ENCODE results near the gene SERGEF. TPM values are rescaled to one million over a fixed set of nuclear protein-coding genes. Genes with fewer than 3 reads are reported as not detected.

Gene SERGEF
- total and polyA plus RNA-seq, 4 donors = 43.1 to 137 (median 72.8) TPM

DNA sequence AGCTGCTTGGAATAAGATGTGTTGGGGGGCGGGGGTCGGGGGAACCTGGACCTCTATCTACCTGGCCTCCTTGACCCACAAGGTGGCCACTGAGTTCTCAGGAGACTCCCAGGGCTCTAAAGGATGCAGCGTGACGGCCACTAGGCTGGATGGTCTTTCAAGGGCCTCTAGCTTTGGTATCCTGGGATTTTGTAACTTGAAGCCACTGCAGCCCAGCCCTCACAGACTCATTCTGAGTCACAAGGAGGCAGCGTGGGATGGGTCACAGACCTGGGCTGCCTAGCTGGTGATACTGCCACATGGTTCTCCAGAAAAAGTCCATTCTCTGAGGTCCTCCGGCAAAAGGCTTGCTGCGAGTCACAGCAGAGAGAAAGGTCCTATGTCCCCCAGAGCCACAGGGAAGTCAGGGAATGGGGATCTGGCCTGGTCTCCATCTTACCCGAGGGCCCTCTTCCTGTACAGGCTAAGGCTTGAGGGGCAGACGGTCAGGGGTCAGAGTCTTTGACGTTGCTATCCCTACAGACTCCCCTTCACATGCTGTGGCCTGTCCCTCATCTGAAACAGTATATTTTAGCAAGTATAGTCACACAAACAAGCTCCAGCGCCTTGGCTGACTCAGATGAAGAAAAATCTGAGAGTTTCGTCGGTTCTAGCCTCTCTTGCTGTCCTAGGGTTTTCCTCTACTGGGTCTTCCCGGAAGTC lies 225.9 kb downstream of the SERGEF start:
- ATAC-seq (ENCODE audit: low FRiP score) = no peak

DNA sequence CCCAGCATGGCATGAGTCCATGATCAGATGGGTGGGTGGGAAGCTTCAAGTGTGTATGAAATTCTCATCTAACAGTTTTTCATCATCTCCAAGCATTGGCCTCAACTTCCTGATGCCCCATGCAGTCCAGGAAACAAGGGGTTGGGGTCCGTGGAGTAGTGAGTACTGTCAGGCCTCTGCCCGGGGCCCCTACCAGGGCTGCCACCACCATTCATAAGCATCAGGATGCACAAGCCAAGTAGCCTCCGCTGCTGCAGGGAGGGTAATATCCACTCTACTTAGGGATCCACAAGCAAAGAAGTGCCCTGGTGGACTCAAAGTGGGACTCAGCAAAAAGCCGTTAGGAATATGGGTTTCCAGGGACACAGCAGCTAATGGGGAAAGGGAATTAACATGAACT lies 229.0 kb downstream of the SERGEF start:
- intact Hi-C loops (cut with DNase I) = no loop called here
- H3K4me3 ChIP-seq (ENCODE audit: low read length in 2 of 2) = no peak overlapping the region
- peak in 1 of 2 donors; percentile 40 for DNase-seq
- H3K4me1 ChIP-seq (ENCODE audit: control insufficient read depth in 1 of 2, insufficient read depth in 2 of 2, low read length in 2 of 2) = no peaks in the 10 kb centered on the region
- H3K27ac ChIP-seq (ENCODE audit: low read depth in 1 of 2, low read length in 2 of 2) = no peak overlapping the region
- H3K9me3 ChIP-seq (ENCODE audit: control insufficient read depth, low read length) = no peaks in the 10 kb centered on the region
- no peaks in the 10 kb centered on the region for H3K36me3 ChIP-seq (ENCODE audit: control insufficient read depth in 1 of 2, insufficient read depth in 2 of 2, low read length in 1 of 2)
- 90 to 91% methylated on average over 4 of the region's 4 CpGs for WGBS, 2 donors
- no peak for ATAC-seq (ENCODE audit: low FRiP score)
- H3K27me3 ChIP-seq (ENCODE audit: control insufficient read depth in 1 of 2, insufficient read depth in 2 of 2, low read length in 1 of 2) = no peaks in the 10 kb centered on the region

More for the DNA sequence above, 225.9 kb downstream of the SERGEF start:
- Histone ChIP-seq H3K27ac (ENCODE audit: low read depth in 1 of 2, low read length in 2 of 2) (no peak overlapping the region), H3K9me3 (ENCODE audit: control insufficient read depth, low read length) (no peaks in the 10 kb centered on the region), H3K4me1 (ENCODE audit: control insufficient read depth in 1 of 2, insufficient read depth in 2 of 2, low read length in 2 of 2) (no peaks in the 10 kb centered on the region), H3K27me3 (ENCODE audit: control insufficient read depth in 1 of 2, insufficient read depth in 2 of 2, low read length in 1 of 2) (no peaks in the 10 kb centered on the region), H3K36me3 (ENCODE audit: control insufficient read depth in 1 of 2, insufficient read depth in 2 of 2, low read length in 1 of 2) (no peaks in the 10 kb centered on the region), H3K4me3 (ENCODE audit: low read length in 2 of 2) (no peak overlapping the region)
- intact Hi-C loops (cut with DNase I) = no loop called here
- 86 to 89% methylated on average over 14 of the region's 14 CpGs for WGBS, 2 donors
- peak in 1 of 2 donors; percentile 61 for DNase-seq

DNA sequence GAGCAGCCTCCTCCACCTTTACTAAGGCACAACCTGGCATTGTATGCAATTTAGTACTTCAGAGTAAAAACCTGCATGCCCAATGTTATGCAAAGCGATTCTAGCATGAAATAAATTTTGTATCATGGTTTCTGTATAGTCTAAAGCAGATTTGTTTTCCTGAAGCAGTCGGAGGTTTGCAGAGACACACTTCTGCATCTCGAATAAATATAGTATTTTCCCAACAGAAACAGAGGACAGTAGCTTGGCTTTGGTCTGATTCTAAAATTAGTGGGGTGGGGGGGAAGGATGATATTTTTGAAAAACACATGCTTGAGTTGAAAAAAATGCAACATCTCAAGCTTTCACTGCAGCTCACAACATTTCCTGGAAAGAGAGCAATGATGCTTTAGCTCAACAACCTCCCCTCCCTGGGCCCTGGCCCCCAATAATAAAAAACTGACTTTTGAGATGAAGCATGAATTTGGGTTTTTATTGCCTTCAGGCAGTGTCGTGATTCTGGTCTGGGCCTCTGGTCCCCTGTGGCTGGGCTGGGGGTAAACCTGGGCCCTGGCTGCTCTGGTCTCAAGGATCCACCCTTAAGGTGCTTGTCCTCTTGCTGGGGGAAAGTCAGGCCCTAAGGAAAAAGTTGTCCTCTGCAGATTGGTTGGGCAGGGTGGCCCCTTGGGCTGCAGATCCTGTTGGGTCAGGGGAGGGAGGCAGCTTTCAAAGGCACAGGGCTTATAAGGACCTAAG lies 230.1 kb downstream of the SERGEF start:
- intact Hi-C loops (cut with DNase I) = no loop called here
- Histone ChIP-seq H3K4me1 (ENCODE audit: control insufficient read depth in 1 of 2, insufficient read depth in 2 of 2, low read length in 2 of 2) (no peaks in the 10 kb centered on the region), H3K27ac (ENCODE audit: low read depth in 1 of 2, low read length in 2 of 2) (no peak overlapping the region), H3K36me3 (ENCODE audit: control insufficient read depth in 1 of 2, insufficient read depth in 2 of 2, low read length in 1 of 2) (no peaks in the 10 kb centered on the region), H3K27me3 (ENCODE audit: control insufficient read depth in 1 of 2, insufficient read depth in 2 of 2, low read length in 1 of 2) (no peaks in the 10 kb centered on the region), H3K9me3 (ENCODE audit: control insufficient read depth, low read length) (no peaks in the 10 kb centered on the region), H3K4me3 (ENCODE audit: low read length in 2 of 2) (no peak overlapping the region)
- peak in 1 of 2 donors; percentile 20 for DNase-seq
- ATAC-seq (ENCODE audit: low FRiP score) = no peak
- 83 to 84% methylated on average over 4 of the region's 4 CpGs for WGBS, 2 donors

DNA sequence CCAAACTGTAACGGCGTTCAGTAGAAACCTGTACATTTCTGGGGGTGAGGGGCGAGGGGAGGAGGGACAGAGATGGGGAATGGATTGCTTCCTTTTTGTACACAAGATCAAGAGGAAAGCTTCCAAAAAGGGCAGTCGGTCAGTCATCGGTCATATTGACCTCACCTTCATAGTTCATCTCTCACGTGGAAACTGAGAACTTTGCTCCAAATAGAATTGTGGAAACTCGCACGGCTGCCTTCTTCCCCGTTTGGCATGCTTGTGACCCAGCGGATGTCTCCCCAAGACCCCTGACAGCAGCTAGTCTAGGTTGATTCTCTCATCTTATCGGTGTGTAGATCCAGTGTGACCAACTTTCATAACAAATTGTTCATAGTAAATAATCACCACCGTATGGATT lies 230.7 kb downstream of the SERGEF start:
- DNase-seq = peak in 1 of 2 donors; percentile 40
- Histone ChIP-seq H3K27ac (ENCODE audit: low read depth in 1 of 2, low read length in 2 of 2) (no peak overlapping the region), H3K36me3 (ENCODE audit: control insufficient read depth in 1 of 2, insufficient read depth in 2 of 2, low read length in 1 of 2) (no peaks in the 10 kb centered on the region), H3K4me1 (ENCODE audit: control insufficient read depth in 1 of 2, insufficient read depth in 2 of 2, low read length in 2 of 2) (no peaks in the 10 kb centered on the region), H3K4me3 (ENCODE audit: low read length in 2 of 2) (no peak overlapping the region), H3K9me3 (ENCODE audit: control insufficient read depth, low read length) (no peaks in the 10 kb centered on the region), H3K27me3 (ENCODE audit: control insufficient read depth in 1 of 2, insufficient read depth in 2 of 2, low read length in 1 of 2) (no peaks in the 10 kb centered on the region)
- WGBS, 2 donors = 88 to 89% methylated on average over 12 of the region's 12 CpGs
- intact Hi-C loops (cut with DNase I) = no loop called here
- no peak for ATAC-seq (ENCODE audit: low FRiP score)

DNA sequence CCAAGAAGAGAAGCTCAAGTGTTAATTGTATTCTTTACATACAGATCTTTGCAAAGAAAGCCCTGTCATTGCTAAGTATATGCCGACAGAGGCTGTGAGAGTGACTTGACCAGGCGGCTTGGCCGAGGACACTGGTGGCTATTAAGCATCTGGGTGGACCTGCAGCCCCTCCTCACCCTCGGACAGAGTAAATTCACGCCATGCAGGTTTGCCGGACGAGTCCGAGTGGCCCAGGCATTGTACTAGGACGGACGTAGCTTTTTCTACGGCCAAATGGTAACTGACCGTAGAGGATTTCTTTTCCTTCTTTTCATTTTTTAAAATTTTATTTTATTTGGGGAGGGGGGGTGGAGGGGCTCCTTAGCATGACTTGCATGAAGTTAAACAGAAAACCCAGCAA lies 231.2 kb downstream of the SERGEF start:
- no peak overlapping the region for H3K27ac ChIP-seq (ENCODE audit: low read depth in 1 of 2, low read length in 2 of 2)
- WGBS, 2 donors = 90 to 92% methylated on average over 12 of the region's 12 CpGs
- no peak overlapping the region for H3K4me3 ChIP-seq (ENCODE audit: low read length in 2 of 2)
- no peak for DNase-seq
- H3K4me1 ChIP-seq (ENCODE audit: control insufficient read depth in 1 of 2, insufficient read depth in 2 of 2, low read length in 2 of 2) = no peaks in the 10 kb centered on the region
- intact Hi-C loops (cut with DNase I) = no loop called here
- H3K27me3 ChIP-seq (ENCODE audit: control insufficient read depth in 1 of 2, insufficient read depth in 2 of 2, low read length in 1 of 2) = no peaks in the 10 kb centered on the region
- ATAC-seq (ENCODE audit: low FRiP score) = no peak
- H3K36me3 ChIP-seq (ENCODE audit: control insufficient read depth in 1 of 2, insufficient read depth in 2 of 2, low read length in 1 of 2) = no peaks in the 10 kb centered on the region
- no peaks in the 10 kb centered on the region for H3K9me3 ChIP-seq (ENCODE audit: control insufficient read depth, low read length)

DNA sequence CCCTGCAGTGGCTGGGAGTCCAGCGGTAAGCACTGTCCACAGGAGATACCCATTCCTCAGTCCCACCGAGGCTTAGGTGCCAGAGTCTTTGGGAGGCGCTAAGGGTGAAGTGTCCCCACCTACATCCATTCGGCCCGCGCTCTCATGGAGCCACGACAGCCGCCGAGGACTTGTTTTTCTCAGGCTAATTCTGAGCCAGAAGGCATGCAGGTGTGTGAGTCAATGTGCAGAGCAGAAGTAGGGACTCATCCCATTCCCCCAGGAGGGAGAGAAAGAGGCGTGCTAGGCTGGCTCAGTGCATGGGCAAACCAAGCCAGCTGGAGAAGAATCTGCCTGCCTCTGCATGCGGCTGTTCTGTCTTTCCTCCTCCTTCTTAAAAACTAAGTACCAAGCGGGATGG lies 231.6 kb downstream of the SERGEF start:
- 84 to 89% methylated on average over 12 of the region's 12 CpGs for WGBS, 2 donors
- no peaks in the 10 kb centered on the region for H3K36me3 ChIP-seq (ENCODE audit: control insufficient read depth in 1 of 2, insufficient read depth in 2 of 2, low read length in 1 of 2)
- no peak overlapping the region for H3K4me3 ChIP-seq (ENCODE audit: low read length in 2 of 2)
- H3K9me3 ChIP-seq (ENCODE audit: control insufficient read depth, low read length) = no peaks in the 10 kb centered on the region
- H3K4me1 ChIP-seq (ENCODE audit: control insufficient read depth in 1 of 2, insufficient read depth in 2 of 2, low read length in 2 of 2) = no peaks in the 10 kb centered on the region
- no peak for ATAC-seq (ENCODE audit: low FRiP score)
- H3K27me3 ChIP-seq (ENCODE audit: control insufficient read depth in 1 of 2, insufficient read depth in 2 of 2, low read length in 1 of 2) = no peaks in the 10 kb centered on the region
- peak in 1 of 2 donors; percentile 51 for DNase-seq
- intact Hi-C loops (cut with DNase I) = no loop called here
- H3K27ac ChIP-seq (ENCODE audit: low read depth in 1 of 2, low read length in 2 of 2) = no peak overlapping the region

DNA sequence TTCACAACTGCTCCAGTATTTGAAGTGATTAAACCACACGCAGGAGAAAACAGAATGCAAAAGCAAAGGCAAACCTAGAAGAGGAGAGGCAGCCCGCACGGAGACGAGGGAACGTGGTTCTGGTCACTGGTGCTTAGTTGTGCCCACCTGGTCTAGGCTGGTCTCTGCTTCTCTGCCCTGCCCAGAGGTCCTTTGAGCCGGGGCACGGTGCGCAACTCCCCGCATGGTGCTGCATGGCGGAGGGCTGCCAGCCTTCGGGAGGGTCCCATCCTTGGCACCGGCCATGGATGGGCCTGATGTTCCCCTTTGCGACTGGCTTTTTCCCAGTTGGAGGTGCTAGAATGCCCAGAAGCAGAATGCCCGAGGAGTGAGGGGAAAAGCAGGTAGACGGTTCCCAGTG lies 232.2 kb downstream of the SERGEF start:
- peak in 1 of 2 donors; percentile 74 for DNase-seq
- intact Hi-C loops (cut with DNase I) = no loop called here

DNA sequence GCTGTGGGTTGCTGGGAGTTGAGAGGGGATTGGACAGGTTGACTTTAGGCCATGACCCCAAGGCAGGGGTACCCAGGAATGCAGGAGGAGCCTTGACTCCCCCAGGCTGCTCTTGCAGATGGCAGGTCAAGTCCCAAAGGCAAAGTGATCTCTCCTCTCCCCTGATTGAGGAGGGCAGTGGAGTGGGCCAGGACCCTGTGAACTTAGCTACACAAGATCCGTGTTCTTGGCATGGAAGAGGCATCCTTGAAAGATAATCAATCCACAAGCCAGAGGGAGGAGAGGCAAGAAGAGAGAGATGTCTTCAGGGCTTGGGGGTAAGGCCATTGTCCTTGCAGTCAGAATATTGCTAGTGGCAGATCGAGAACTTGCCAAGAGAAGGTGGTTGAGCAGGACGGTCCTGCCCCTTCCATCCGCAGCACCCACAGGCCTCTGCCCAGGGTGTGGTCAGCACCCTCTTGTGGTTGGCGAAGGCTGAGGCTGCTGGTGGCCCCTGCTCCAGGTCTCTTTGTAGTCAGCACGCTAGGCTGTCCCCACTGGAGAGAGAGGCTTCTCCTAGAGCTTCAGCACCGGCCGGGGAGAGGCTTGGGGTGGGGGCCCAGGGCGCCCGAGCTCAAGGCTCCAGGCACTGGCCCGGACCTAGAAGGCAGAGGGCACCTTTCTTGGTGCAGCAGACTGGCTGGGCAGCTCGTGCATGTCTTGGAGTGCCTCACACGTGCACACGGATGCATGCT lies 232.8 kb downstream of the SERGEF start:
- DNase-seq = peak in 1 of 2 donors; percentile 63
- H3K9me3 ChIP-seq (ENCODE audit: control insufficient read depth, low read length) = no peaks in the 10 kb centered on the region
- 91 to 92% methylated on average over 14 of the region's 14 CpGs for WGBS, 2 donors

More for the DNA sequence above, 232.2 kb downstream of the SERGEF start:
- Histone ChIP-seq H3K4me1 (ENCODE audit: control insufficient read depth in 1 of 2, insufficient read depth in 2 of 2, low read length in 2 of 2) (no peaks in the 10 kb centered on the region), H3K4me3 (ENCODE audit: low read length in 2 of 2) (no peak overlapping the region), H3K27me3 (ENCODE audit: control insufficient read depth in 1 of 2, insufficient read depth in 2 of 2, low read length in 1 of 2) (no peaks in the 10 kb centered on the region), H3K9me3 (ENCODE audit: control insufficient read depth, low read length) (no peaks in the 10 kb centered on the region), H3K27ac (ENCODE audit: low read depth in 1 of 2, low read length in 2 of 2) (no peak overlapping the region), H3K36me3 (ENCODE audit: control insufficient read depth in 1 of 2, insufficient read depth in 2 of 2, low read length in 1 of 2) (no peaks in the 10 kb centered on the region)
- 94 to 96% methylated on average over 15 of the region's 15 CpGs for WGBS, 2 donors
- no peak for ATAC-seq (ENCODE audit: low FRiP score)

More for the DNA sequence above, 232.8 kb downstream of the SERGEF start:
- ATAC-seq (ENCODE audit: low FRiP score) = no peak
- H3K27me3 ChIP-seq (ENCODE audit: control insufficient read depth in 1 of 2, insufficient read depth in 2 of 2, low read length in 1 of 2) = no peaks in the 10 kb centered on the region
- H3K4me1 ChIP-seq (ENCODE audit: control insufficient read depth in 1 of 2, insufficient read depth in 2 of 2, low read length in 2 of 2) = no peaks in the 10 kb centered on the region
- no peak overlapping the region for H3K4me3 ChIP-seq (ENCODE audit: low read length in 2 of 2)
- intact Hi-C loops (cut with DNase I) = loop anchor here in 1 of 2 donors (10.0 kb wide), 1 partner anchor 65 kb away; no protein-coding TSS in a partner anchor
- H3K36me3 ChIP-seq (ENCODE audit: control insufficient read depth in 1 of 2, insufficient read depth in 2 of 2, low read length in 1 of 2) = no peaks in the 10 kb centered on the region
- H3K27ac ChIP-seq (ENCODE audit: low read depth in 1 of 2, low read length in 2 of 2) = no peak overlapping the region
